HepG2 (cell line): ENCODE data around the gene CADPS2. TPM values are rescaled to one million over a fixed set of nuclear protein-coding genes. Genes with fewer than 3 reads are reported as not detected.

ENCODE experiments used
- ATAC-seq: fragments of 200-7000 bp; cut with Tn5 transposase; 3 replicates; pipeline ENCODE4 v1.9.1; 2020; ENCODE audit warnings: mild to moderate bottlenecking, moderate library complexity
- BruUV-seq: library from RNA; stranded (reverse); fragments of 400-500 nt; replicated peaks from 2 replicates; lab custom pipeline; 2021; lab: Mats Ljungman, UMichigan
- CTCF ChIA-PET: fragments of 300-600 bp; formaldehyde crosslinking; extraction: SDS; loops from one replicate; lab custom pipeline; 2021; ENCODE audit warnings: low total read pairs, inconsistent platforms, low intra/inter-chr PET ratio; lab: Yijun Ruan, JAX
- POLR2A ChIA-PET: fragments of 350-600 bp; sonication (Branson Sonifier 250); formaldehyde crosslinking; loops from one replicate; lab custom pipeline; 2020; ENCODE audit warnings: antibody characterized with exemption, inconsistent platforms; lab: Yijun Ruan, JAX
- DNase-seq: peaks from one replicate; pipeline ENCODE4 v3.0.0-alpha.2; 2015; ENCODE audit warnings: low spot score
- FAIRE-seq: peaks from 3 replicates; lab custom pipeline; 2011; peaks lifted over from hg19 to GRCh38; lab: Jason Lieb, UNC
- H2AFZ ChIP-seq: one replicate; pipeline ENCODE4 v1.6.1; 2011; ENCODE audit warnings: low read length, inconsistent platforms
- H3K27ac ChIP-seq: fragments of 300-600 bp; 3 replicates; pipeline ENCODE4 v1.8.0; 2011; ENCODE audit warnings: mixed run types, mild to moderate bottlenecking, mixed read lengths, low read length, inconsistent platforms; ENCODE audit not compliant: insufficient read depth; ENCODE audit errors: extremely low read length
- H3K27me3 ChIP-seq, 2 experiments: fragments of 200-600 bp in 1 of 2; 2 replicates in 1 of 2; 3 replicates in 1 of 2; pipeline versions ENCODE4 v1.6.0 to v1.8.0; 2011; ENCODE audit warnings: low read length in 2 of 2, mild to moderate bottlenecking in 2 of 2, moderate library complexity in 2 of 2, inconsistent platforms in 1 of 2; ENCODE audit not compliant: insufficient read depth in 2 of 2, control insufficient read depth in 1 of 2
- H3K36me3 ChIP-seq, 2 experiments: fragments of 200-600 bp in 1 of 2; replicated peaks in 1 of 2; 2 replicates in 1 of 2; 3 replicates in 1 of 2; pipeline versions ENCODE4 v1.5.1 to v1.8.0; 2011; ENCODE audit warnings: low read length in 2 of 2, inconsistent platforms in 1 of 2; ENCODE audit not compliant: insufficient read depth in 2 of 2, control insufficient read depth in 1 of 2
- H3K4me1 ChIP-seq: 2 replicates; pipeline ENCODE4 v1.5.1; 2012; ENCODE audit warnings: low read length, inconsistent platforms; ENCODE audit not compliant: insufficient read depth
- H3K4me2 ChIP-seq: 2 replicates; pipeline ENCODE4 v1.6.0; 2011; ENCODE audit warnings: low read depth, low read length, inconsistent platforms
- H3K4me3 ChIP-seq, 3 experiments: fragments of 200-600 bp in 1 of 3; sonication (generic), shearing (Covaris generic) in 1 of 3; replicated peaks in 1 of 3; 2 replicates each; pipeline ENCODE4 v1.5.1; 2011 to 2016; ENCODE audit warnings: low read length in 3 of 3, inconsistent platforms in 2 of 3, low read depth in 2 of 3, mild to moderate bottlenecking in 2 of 3, control low read depth in 1 of 3, mixed read lengths in 1 of 3; ENCODE audit not compliant: insufficient read depth in 1 of 3
- H3K79me2 ChIP-seq: one replicate; pipeline ENCODE4 v1.6.1; 2011; ENCODE audit warnings: low read length, inconsistent platforms; ENCODE audit not compliant: insufficient read depth
- H3K9ac ChIP-seq: 2 replicates; pipeline ENCODE4 v1.6.0; 2011; ENCODE audit warnings: mild to moderate bottlenecking, low read depth, low read length, inconsistent platforms; ENCODE audit not compliant: insufficient read depth
- H3K9me3 ChIP-seq: 2 replicates; pipeline ENCODE4 v1.5.1; 2012; ENCODE audit warnings: mild to moderate bottlenecking, low read length
- H4K20me1 ChIP-seq: 2 replicates; pipeline ENCODE4 v1.6.0; 2011; ENCODE audit warnings: inconsistent platforms, mild to moderate bottlenecking, low read length, moderate library complexity; ENCODE audit not compliant: insufficient read depth
- CCAR2 ChIP-seq: fragments of 200-400 bp; formaldehyde crosslinking; optimal IDR thresholded peaks from 2 replicates; pipeline ENCODE3; 2018; ENCODE audit warnings: low read depth, mild to moderate bottlenecking, low read length, moderate library complexity
- GLI4 ChIP-seq: sonication (generic); formaldehyde crosslinking; IDR thresholded peaks from 2 replicates; pipeline ENCODE4 v1.5.1; 2020; ENCODE audit warnings: missing genetic modification reagents, mild to moderate bottlenecking, moderate library complexity, borderline replicate concordance
- JUN ChIP-seq: sonication (generic); formaldehyde crosslinking; IDR thresholded peaks from 2 replicates; pipeline ENCODE4 v1.4.0; 2020; ENCODE audit warnings: mild to moderate bottlenecking, missing genetic modification reagents
- MTF2 ChIP-seq: sonication (generic); formaldehyde crosslinking; IDR thresholded peaks from 2 replicates; pipeline ENCODE4 v1.5.0; 2020; ENCODE audit warnings: missing genetic modification reagents, borderline replicate concordance
- MXD4 ChIP-seq: IDR thresholded peaks from 2 replicates; pipeline ENCODE4 v1.6.1; 2016; ENCODE audit warnings: mild to moderate bottlenecking, missing biosample characterization, missing genetic modification reagents
- PRDM15 ChIP-seq: sonication (generic); formaldehyde crosslinking; IDR thresholded peaks from 2 replicates; pipeline ENCODE4 v1.4.0; 2020; ENCODE audit warnings: missing genetic modification reagents
- ZBTB7A ChIP-seq: sonication (generic); formaldehyde crosslinking; IDR thresholded peaks from 2 replicates; pipeline ENCODE4 v1.8.0; 2022; ENCODE audit warnings: mild to moderate bottlenecking, missing genetic modification reagents
- ZNF30 ChIP-seq: sonication (generic); formaldehyde crosslinking; IDR thresholded peaks from 2 replicates; pipeline ENCODE4 v1.5.0; 2020; ENCODE audit warnings: mild to moderate bottlenecking, missing genetic modification reagents
- ZNF780A ChIP-seq: sonication (generic); formaldehyde crosslinking; IDR thresholded peaks from 2 replicates; pipeline ENCODE4 v1.8.0; 2022; ENCODE audit warnings: mild to moderate bottlenecking, missing genetic modification reagents, moderate library complexity
- ZSCAN20 ChIP-seq: sonication (generic); formaldehyde crosslinking; IDR thresholded peaks from 2 replicates; pipeline ENCODE4 v1.4.0; 2020; ENCODE audit warnings: missing genetic modification reagents, mild to moderate bottlenecking, borderline replicate concordance
- WGBS: methylation state at CpG from one replicate; pipeline ENCODE4 v1.1.6; 2017; ENCODE audit warnings: low lambda C conversion rate; 5-methylcytosine and 5-hydroxymethylcytosine counted together
- in situ Hi-C: cut with HindIII; loops from 2 replicates; pipeline ENCODE4 v1.10.0; 2017; ENCODE audit warnings: low pct_unique_long_range_greater_than_20kb; ENCODE audit not compliant: extremely low pct_ligation_motif_present
- intact Hi-C: fragments of 100-400 bp; cut with micrococcal nuclease; formaldehyde crosslinking; loops from one replicate; pipeline ENCODE4 v1.10.0; 2022; ENCODE audit not compliant: unreplicated experiment
- polyA plus RNA-seq, 8 experiments: library from polyadenylated mRNA; depleted of rRNA in 3 of 8; stranded (reverse) in 7 of 8; unstranded in 1 of 8; fragments of >200 nt; fragmentation: Illumina TruSeq in 4 of 8; extraction: Trizol in 4 of 8; gene quantifications; 2 replicates each; pipeline versions ENCODE4 v1.2.1 to v1.2.3, GENCODE V29; 2011 to 2016; ENCODE audit warnings: low read depth in 4 of 8, missing spikeins in 1 of 8, mixed read lengths in 1 of 8; ENCODE audit not compliant: insufficient read depth in 1 of 8
- total RNA-seq, 5 experiments: library from RNA; depleted of rRNA; stranded (reverse); fragments of >200 nt; fragmentation: Illumina TruSeq; extraction: Trizol; gene quantifications; 2 replicates each; pipeline ENCODE4 v1.2.3, GENCODE V29; 2016; ENCODE audit warnings: low read depth in 1 of 5

CADPS2 gene
- total and polyA plus RNA-seq, 2 of the 13 experiments (the other 11 are each of a cell fraction or from before 2014, with no cell fraction given), result 17.6 to 43.8 TPM

GRCh38 chr7:122764902-122765301 is 121.4 kb downstream of the CADPS2 start:
- in situ Hi-C loops (no loop called here), intact Hi-C loops (no loop called here)
- Histone ChIP-seq H3K4me3 (no peak overlapping the region), H3K9me3 (no peaks in the 10 kb centered on the region), H3K36me3 (no peaks in the 10 kb centered on the region), H3K4me2 (no peak overlapping the region), H4K20me1 (no peaks in the 10 kb centered on the region), H3K79me2 (no peaks in the 10 kb centered on the region), H3K4me1 (0 out of 2 replicates have a peak, but pooled peaks cover 5% of the 10 kb centered on the region), H3K27me3 (no peaks in the 10 kb centered on the region), H3K9ac (no peak overlapping the region), H2AFZ (no peak overlapping the region), H3K27ac (no peak overlapping the region)
- no peak for DNase-seq
- TF ChIP-seq ZSCAN20, result no peak
- no peak for TF ChIP-seq MXD4
- no peak for TF ChIP-seq ZNF30 (CRISPR knock-in tag)
- TF ChIP-seq GLI4 (CRISPR knock-in tag), result no peak
- no peak for TF ChIP-seq JUN
- TF ChIP-seq CCAR2, result no peak
- TF ChIP-seq MTF2 (CRISPR knock-in tag), result no peak
- TF ChIP-seq ZBTB7A (CRISPR knock-in tag), result no peak
- TF ChIP-seq PRDM15 (CRISPR knock-in tag), result no peak
- no peak for TF ChIP-seq ZNF780A (CRISPR knock-in tag)
- WGBS, result 90% methylated on average over 1 of the region's 1 CpG
- ChIA-PET CTCF (no interaction called here), POLR2A (no interaction called here)
- BruUV-seq, result no TSS peak
- no peak for FAIRE-seq
- ATAC-seq, result no peak
